Measurements from ENCODE around the gene SLC9A4. TPM values are rescaled to one million over a fixed set of nuclear protein-coding genes. Genes with fewer than 3 reads are reported as not detected.

Gene SLC9A4
- total RNA-seq, 1 experiment from 2014 or later = 0.07 TPM

GRCh38 chr2:102504833-102505232 lies 31.8 kb downstream of the SLC9A4 start (continued):
- TF ChIP-seq, protein P1, sequence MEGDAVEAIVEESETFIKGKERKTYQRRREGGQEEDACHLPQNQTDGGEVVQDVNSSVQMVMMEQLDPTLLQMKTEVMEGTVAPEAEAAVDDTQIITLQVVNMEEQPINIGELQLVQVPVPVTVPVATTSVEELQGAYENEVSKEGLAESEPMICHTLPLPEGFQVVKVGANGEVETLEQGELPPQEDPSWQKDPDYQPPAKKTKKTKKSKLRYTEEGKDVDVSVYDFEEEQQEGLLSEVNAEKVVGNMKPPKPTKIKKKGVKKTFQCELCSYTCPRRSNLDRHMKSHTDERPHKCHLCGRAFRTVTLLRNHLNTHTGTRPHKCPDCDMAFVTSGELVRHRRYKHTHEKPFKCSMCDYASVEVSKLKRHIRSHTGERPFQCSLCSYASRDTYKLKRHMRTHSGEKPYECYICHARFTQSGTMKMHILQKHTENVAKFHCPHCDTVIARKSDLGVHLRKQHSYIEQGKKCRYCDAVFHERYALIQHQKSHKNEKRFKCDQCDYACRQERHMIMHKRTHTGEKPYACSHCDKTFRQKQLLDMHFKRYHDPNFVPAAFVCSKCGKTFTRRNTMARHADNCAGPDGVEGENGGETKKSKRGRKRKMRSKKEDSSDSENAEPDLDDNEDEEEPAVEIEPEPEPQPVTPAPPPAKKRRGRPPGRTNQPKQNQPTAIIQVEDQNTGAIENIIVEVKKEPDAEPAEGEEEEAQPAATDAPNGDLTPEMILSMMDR (IDR thresholded peaks at IDR 0.05 in 2 of 3, conservative IDR thresholded peaks at IDR 0.05 in 1 of 3; ENCODE audit: borderline replicate concordance in 1 of 3, insufficient read depth in 1 of 3, low read depth in 2 of 3, low read length in 2 of 3) = no peak
- TF ChIP-seq CEBPB (IDR thresholded peaks at IDR 0.05; ENCODE audit: low read depth) (no peak), POLR2A (IDR thresholded peaks at IDR 0.05; ENCODE audit: borderline replicate concordance, extremely low read depth, insufficient read depth, insufficient read length) (no peak), SP1 (IDR thresholded peaks at IDR 0.05; ENCODE audit: low read depth) (no peak), FOSL1 (IDR thresholded peaks at IDR 0.05; ENCODE audit: low read depth) (no peak), ELF1 (IDR thresholded peaks at IDR 0.05; ENCODE audit: borderline replicate concordance, low read depth) (no peak), CBX3 (IDR thresholded peaks at IDR 0.05; ENCODE audit: low read depth) (no peak), MAX (IDR thresholded peaks at IDR 0.05) (no peak), RAD21 (IDR thresholded peaks at IDR 0.05; ENCODE audit: low read depth) (no peak)

GRCh38 chr2:102505290-102505689 lies 32.3 kb downstream of the SLC9A4 start:
- no peaks in the 10 kb centered on the region for H3K9me3 ChIP-seq (ENCODE audit: control insufficient read depth in 1 of 2, insufficient read depth in 1 of 2, low read depth in 1 of 2, low read length in 2 of 2)
- no peak overlapping the region for H3K4me3 ChIP-seq (replicated peaks in 1 of 2; ENCODE audit: low read depth in 1 of 2, low read length in 2 of 2)
- no peaks in the 10 kb centered on the region for H4K20me1 ChIP-seq (ENCODE audit: insufficient read depth)
- no peak overlapping the region for H3K9ac ChIP-seq (ENCODE audit: low read length)
- no peak for ATAC-seq
- H3K4me2 ChIP-seq (ENCODE audit: low read length) = no peak overlapping the region
- DNase-seq (ENCODE audit: low read depth, low spot score) = no peak
- POLR2A ChIA-PET = no interaction called here
- no peak overlapping the region for H3K27ac ChIP-seq (ENCODE audit: low read depth, low read length)
- intact Hi-C loops (cut with micrococcal nuclease) = no loop called here
- no peak for TF ChIP-seq POLR2A (IDR thresholded peaks at IDR 0.05; ENCODE audit: borderline replicate concordance, extremely low read depth, insufficient read depth, insufficient read length)
- no peak for TF ChIP-seq EZH2 (IDR thresholded peaks at IDR 0.05)
- no peak for TF ChIP-seq SRF (IDR thresholded peaks at IDR 0.05; ENCODE audit: low read depth)
- no peak for TF ChIP-seq ZNF274 (IDR thresholded peaks at IDR 0.05; ENCODE audit: low read depth, low read length)
- TF ChIP-seq CEBPB (IDR thresholded peaks at IDR 0.05; ENCODE audit: low read depth) = no peak
- TF ChIP-seq EGR1 (IDR thresholded peaks at IDR 0.05; ENCODE audit: low read depth) = no peak
- no peak for TF ChIP-seq ATF3 (IDR thresholded peaks at IDR 0.05)
- no peak for TF ChIP-seq RAD21 (IDR thresholded peaks at IDR 0.05; ENCODE audit: low read depth)
- TF ChIP-seq CBX3 (IDR thresholded peaks at IDR 0.05; ENCODE audit: low read depth) = no peak
- TF ChIP-seq FOSL1 (IDR thresholded peaks at IDR 0.05; ENCODE audit: low read depth) = no peak
- TF ChIP-seq SP1 (IDR thresholded peaks at IDR 0.05; ENCODE audit: low read depth) = no peak
- H2AFZ ChIP-seq (ENCODE audit: low read depth, low read length, poor library complexity, severe bottlenecking) = no peak overlapping the region
- H3K9me2 ChIP-seq (ENCODE audit: insufficient read depth) = no peaks in the 10 kb centered on the region; the same call in 1 of the 2 replicates
- RAD21 ChIA-PET (ENCODE audit: low non-redundant PET in 1 of 2, low total read pairs in 2 of 2, uncharacterized antibody in 2 of 2, unreplicated experiment in 2 of 2) = no interaction called here
- H3K27me3 ChIP-seq (ENCODE audit: insufficient read depth, low read length) = no peaks in the 10 kb centered on the region
- no peaks in the 10 kb centered on the region for H3K4me1 ChIP-seq (ENCODE audit: control insufficient read depth in 1 of 2, insufficient read depth in 2 of 2, low read length in 2 of 2)
- H3K79me2 ChIP-seq (ENCODE audit: insufficient read depth, low read length) = no peaks in the 10 kb centered on the region
- no peaks in the 10 kb centered on the region for H3K36me3 ChIP-seq (ENCODE audit: control insufficient read depth in 1 of 2, insufficient read depth in 2 of 2, low read length in 2 of 2)
- BruUV-seq (replicated peaks) = no TSS peak
- CTCF ChIA-PET = no interaction called here
